Left lung (tissue), 10 donors: Measurements from ENCODE around the gene RGS10. TPM values are rescaled to one million over a fixed set of nuclear protein-coding genes. Genes with fewer than 3 reads are reported as not detected.

Experiments used
- ATAC-seq: fragments of 200-7000 bp; cut with Tn5 transposase; one replicate; pipeline ENCODE4 v1.9.1; 2020; ENCODE audit warnings: moderate library complexity
- DNase-seq, 4 donors: peaks; one replicate each; pipeline ENCODE4 v3.0.0-alpha.2; 2013 to 2020
- H3K27ac ChIP-seq, 2 donors: fragments of 200-600 bp; sonication (generic) in 1 of 2; one replicate each; pipeline versions ENCODE4 v1.5.0 to v1.8.0; 2020 to 2021
- H3K27me3 ChIP-seq, 2 donors: fragments of 200-600 bp; sonication (generic) in 1 of 2; one replicate each; pipeline versions ENCODE4 v1.5.0 to v1.8.0; 2020 to 2021
- H3K36me3 ChIP-seq, 2 donors: fragments of 200-600 bp; sonication (generic) in 1 of 2; one replicate each; pipeline versions ENCODE4 v1.5.0 to v1.8.0; 2020 to 2021
- H3K4me1 ChIP-seq, 2 donors: fragments of 200-600 bp; one replicate each; pipeline ENCODE4 v1.8.0; 2021
- H3K4me3 ChIP-seq, 2 donors: fragments of 200-600 bp; sonication (generic) in 1 of 2; one replicate each; pipeline versions ENCODE4 v1.5.0 to v1.8.0; 2020 to 2021; ENCODE audit warnings: mild to moderate bottlenecking in 1 of 2
- H3K9me3 ChIP-seq, 2 donors: fragments of 200-600 bp; sonication (generic) in 1 of 2; one replicate each; pipeline versions ENCODE4 v1.5.0 to v1.8.0; 2020 to 2021
- CTCF ChIP-seq, 2 donors: fragments of 200-600 bp; sonication (generic) in 1 of 2; IDR thresholded peaks; one replicate each; pipeline versions ENCODE4 v1.5.0 to v1.8.0; 2021; ENCODE audit warnings: antibody characterized with exemption in 2 of 2
- intact Hi-C, 2 donors: fragments of 100-400 bp; cut with DNase I; formaldehyde crosslinking; loops; one replicate each; pipeline versions ENCODE4 v1.11.2 to v1.14.2; 2022
- polyA plus RNA-seq, 6 donors: library from polyadenylated mRNA; unstranded; fragments of 120-200 nt; gene quantifications; one replicate each; pipeline ENCODE4 v1.2.1, GENCODE V29; 2013; ENCODE audit not compliant: insufficient read length in 6 of 6
- total RNA-seq, 2 donors: library from RNA; stranded (reverse); fragmentation: NEBNext Ultra II Directional; extraction: Animal tissue kit (Norgen Biotek cat#: 25700); gene quantifications; one replicate each; pipeline ENCODE4 v1.2.1, GENCODE V29; 2021
- donor health status: DM: no; HTN: yes; CAD: no.
- donor health status: DM: no; HTN: no; CAD: no.

RGS10 gene
- total and polyA plus RNA-seq, 8 donors = 9.8 to 26.7 (median 13.3) TPM

- DNase-seq (no peak), ATAC-seq (no peak)
- Histone ChIP-seq H3K4me1 (no peaks in the 10 kb centered on the region), H3K9me3 (no peaks in the 10 kb centered on the region), H3K27me3 (no peaks in the 10 kb centered on the region), H3K4me3 (no peak overlapping the region), H3K27ac (no peak overlapping the region), H3K36me3 (peaks cover 0 to 12% of the 10 kb centered on the region in 2 donors)
- TF ChIP-seq CTCF (IDR thresholded peaks at IDR 0.05) = no peak
- intact Hi-C loops = no loop called here
Observed at GRCh38 chr10:119526621-119527592, 15.6 kb downstream of the RGS10 start.

GRCh38 chr10:119526149-119526548 lies 16.4 kb downstream of the RGS10 start:
- Histone ChIP-seq H3K27ac (no peak overlapping the region), H3K36me3 (peaks cover 0 to 12% of the 10 kb centered on the region in 2 donors), H3K9me3 (no peaks in the 10 kb centered on the region), H3K27me3 (no peaks in the 10 kb centered on the region), H3K4me3 (no peak overlapping the region), H3K4me1 (no peaks in the 10 kb centered on the region)
- TF ChIP-seq CTCF (IDR thresholded peaks at IDR 0.05) = no peak
- ATAC-seq = no peak
- intact Hi-C loops = no loop called here
- no peak for DNase-seq

- Histone ChIP-seq H3K36me3 (peaks cover 0 to 12% of the 10 kb centered on the region in 2 donors), H3K4me3 (no peak overlapping the region), H3K27ac (no peak overlapping the region), H3K4me1 (no peaks in the 10 kb centered on the region), H3K9me3 (no peaks in the 10 kb centered on the region), H3K27me3 (no peaks in the 10 kb centered on the region)
- ATAC-seq = no peak
- TF ChIP-seq CTCF (IDR thresholded peaks at IDR 0.05) = no peak
- intact Hi-C loops = no loop called here
- DNase-seq = no peak
Observed at GRCh38 chr10:119525116-119525515, 17.4 kb downstream of the RGS10 start.

GRCh38 chr10:119524720-119525070 lies 17.8 kb downstream of the RGS10 start:
- intact Hi-C loops = no loop called here
- H3K27ac ChIP-seq = no peak overlapping the region
- H3K27me3 ChIP-seq = no peaks in the 10 kb centered on the region
- no peak overlapping the region for H3K4me3 ChIP-seq
- H3K4me1 ChIP-seq = no peaks in the 10 kb centered on the region
- TF ChIP-seq CTCF (IDR thresholded peaks at IDR 0.05) = no peak
- no peaks in the 10 kb centered on the region for H3K9me3 ChIP-seq
- H3K36me3 ChIP-seq = peaks cover 0 to 12% of the 10 kb centered on the region in 2 donors
- DNase-seq (no peak), ATAC-seq (no peak)

- ATAC-seq (no peak), DNase-seq (no peak)
- H3K4me3 ChIP-seq = no peak overlapping the region
- intact Hi-C loops = no loop called here
- H3K27ac ChIP-seq = no peak overlapping the region
- H3K36me3 ChIP-seq = peaks cover 0 to 12% of the 10 kb centered on the region in 2 donors
- H3K9me3 ChIP-seq = no peaks in the 10 kb centered on the region
- H3K27me3 ChIP-seq = no peaks in the 10 kb centered on the region
- no peaks in the 10 kb centered on the region for H3K4me1 ChIP-seq
- TF ChIP-seq CTCF (IDR thresholded peaks at IDR 0.05) = no peak
Observed at GRCh38 chr10:119523895-119524719, 18.4 kb downstream of the RGS10 start.
